GM06990 (cell line): ENCODE data around the gene TOP1.

Experiments
- DNase-seq: peaks from one replicate; pipeline ENCODE4 v3.0.0-alpha.2; 2011; ENCODE audit not compliant: insufficient read length; ENCODE audit errors: extremely low read depth
- H3K27me3 ChIP-seq: replicated peaks from 2 replicates; pipeline ENCODE4 v1.6.0; 2011; ENCODE audit warnings: low read length; ENCODE audit not compliant: control insufficient read depth, insufficient read depth
- H3K36me3 ChIP-seq: 2 replicates; pipeline ENCODE4 v1.5.1; 2011; ENCODE audit warnings: low read length; ENCODE audit not compliant: control insufficient read depth, insufficient read depth
- H3K4me3 ChIP-seq: replicated peaks from 2 replicates; pipeline ENCODE4 v1.5.1; 2011; ENCODE audit warnings: low read depth, mild to moderate bottlenecking, control low read depth, low read length
- CTCF ChIP-seq: IDR thresholded peaks from 2 replicates; pipeline ENCODE4 v1.5.1; 2011; ENCODE audit warnings: low read length, control low read depth, mild to moderate bottlenecking, inconsistent platforms; ENCODE audit not compliant: insufficient read depth, poor library complexity, severe bottlenecking

TOP1 gene

GRCh38 chr20:41045671-41046070, 17.0 kb downstream of the TOP1 start:
- H3K4me3 ChIP-seq = no peak overlapping the region
- no peak for DNase-seq
- H3K36me3 ChIP-seq = 0 out of 2 replicates have a peak, but pooled peaks cover 3% of the 10 kb centered on the region
- no peak for TF ChIP-seq CTCF
- no peaks in the 10 kb centered on the region for H3K27me3 ChIP-seq

DNA sequence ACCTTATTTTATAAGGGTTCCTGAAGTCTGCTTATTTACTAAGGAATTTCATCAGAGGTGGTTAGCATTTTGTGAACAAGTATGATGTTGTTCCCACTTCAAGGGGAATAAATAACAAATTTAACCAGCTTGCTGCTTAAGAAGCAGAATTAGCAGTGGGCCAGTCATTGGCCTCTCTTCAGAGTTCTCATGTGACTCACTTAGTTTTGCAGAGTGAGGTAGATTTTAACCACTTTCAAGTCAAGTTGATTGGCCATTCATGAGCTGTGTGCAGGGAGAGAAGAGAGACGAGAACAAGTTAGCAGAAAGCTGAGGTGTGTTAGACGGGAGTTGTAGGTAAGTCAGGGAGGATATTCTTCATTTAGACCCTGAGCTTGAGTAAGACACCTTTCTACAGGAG, 18.1 kb downstream of the TOP1 start:
- no peak overlapping the region for H3K4me3 ChIP-seq
- DNase-seq = no peak
- 0 out of 2 replicates have a peak, but pooled peaks cover 2% of the 10 kb centered on the region for H3K36me3 ChIP-seq
- TF ChIP-seq CTCF = no peak
- H3K27me3 ChIP-seq = no peaks in the 10 kb centered on the region

DNA sequence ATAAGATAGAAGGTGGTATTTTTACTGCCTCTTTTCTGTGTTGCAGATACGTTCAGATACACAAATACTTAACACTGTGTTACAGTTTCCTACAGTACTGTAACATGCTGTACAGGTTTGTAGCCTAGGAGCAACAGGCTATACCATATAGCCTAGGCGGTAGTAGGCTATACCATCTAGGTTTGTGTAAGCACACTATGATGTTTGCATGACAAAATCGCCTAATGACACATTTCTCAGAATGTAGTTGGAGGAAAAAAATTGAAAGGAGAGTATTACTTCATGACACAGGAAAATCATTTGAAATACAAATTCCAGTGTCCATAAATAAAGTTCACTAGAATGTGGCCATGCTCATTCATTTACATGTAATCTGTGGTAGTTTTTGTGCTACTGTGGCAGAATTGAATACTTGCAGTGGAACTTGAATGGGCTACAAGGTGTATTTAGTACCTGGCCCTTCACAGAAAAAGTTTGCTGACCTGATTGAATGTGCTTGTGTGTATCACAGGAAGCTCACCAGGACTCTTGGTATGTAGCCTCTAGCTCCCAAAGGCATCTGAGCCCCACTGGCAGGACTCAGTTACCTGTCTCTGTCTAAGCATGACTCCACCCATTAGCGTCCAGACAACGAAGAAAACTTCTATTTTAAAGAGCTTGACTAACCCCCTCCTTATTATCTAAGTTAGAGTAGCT, 18.8 kb downstream of the TOP1 start:
- peak overlapping the region; percentile 44 for H3K4me3 ChIP-seq
- H3K36me3 ChIP-seq = 0 out of 2 replicates have a peak, but pooled peaks cover 2% of the 10 kb centered on the region
- DNase-seq = no peak
- TF ChIP-seq CTCF = no peak
- H3K27me3 ChIP-seq = no peaks in the 10 kb centered on the region

GRCh38 chr20:41047975-41048305, 19.3 kb downstream of the TOP1 start:
- Histone ChIP-seq H3K36me3 (0 out of 2 replicates have a peak, but pooled peaks cover 2% of the 10 kb centered on the region), H3K4me3 (peak overlapping the region; percentile 45), H3K27me3 (no peaks in the 10 kb centered on the region)
- TF ChIP-seq CTCF = no peak
- DNase-seq = no peak

DNA sequence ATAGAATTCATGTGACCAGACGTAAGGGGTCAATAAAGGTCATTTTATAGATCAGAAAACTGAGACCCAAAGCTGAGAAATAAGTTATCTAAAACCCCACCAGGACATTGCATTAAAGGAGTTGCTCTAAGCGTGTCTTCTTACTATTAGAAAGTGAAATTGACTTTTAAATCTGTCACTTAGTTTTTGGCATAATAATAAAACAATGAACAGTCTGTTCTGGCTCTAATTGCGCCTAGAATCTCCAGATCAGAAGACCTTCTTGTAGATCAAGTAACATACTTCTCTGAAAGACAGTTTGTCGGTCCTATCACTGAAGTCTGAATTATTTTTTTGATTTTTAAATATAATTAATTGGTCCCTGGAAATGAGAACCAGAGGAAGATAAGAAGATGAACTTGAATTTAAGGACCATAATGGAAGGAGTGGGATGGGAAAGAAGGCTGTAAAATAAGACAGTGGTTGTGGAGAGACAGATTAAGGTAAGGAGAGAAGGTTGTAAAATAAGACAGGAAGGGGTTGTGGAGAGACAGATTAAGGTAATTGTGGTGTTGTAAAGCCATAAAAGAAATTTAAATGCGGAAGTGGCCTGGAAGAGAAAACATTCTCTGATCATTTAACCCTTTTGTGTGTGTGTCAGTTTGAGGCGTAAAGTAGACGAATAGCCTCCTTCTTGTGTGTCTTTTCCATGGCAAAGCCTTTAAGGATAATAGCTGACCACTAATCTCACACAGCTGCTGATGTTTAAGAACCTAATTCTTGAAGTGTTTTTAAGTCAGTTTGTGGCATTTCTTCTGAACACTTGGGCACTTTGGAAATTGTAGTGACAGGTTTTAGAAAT, 20.1 kb downstream of the TOP1 start:
- Histone ChIP-seq H3K36me3 (no peaks in the 10 kb centered on the region), H3K4me3 (peak overlapping the region; percentile 45), H3K27me3 (no peaks in the 10 kb centered on the region)
- TF ChIP-seq CTCF = no peak
- DNase-seq = no peak
